Measurements from ENCODE around the gene MEMO1. TPM values are rescaled to one million over a fixed set of nuclear protein-coding genes. Genes with fewer than 3 reads are reported as not detected.

Gene MEMO1
- total RNA-seq, 1 experiment from 2014 or later: 44.7 TPM

DNA sequence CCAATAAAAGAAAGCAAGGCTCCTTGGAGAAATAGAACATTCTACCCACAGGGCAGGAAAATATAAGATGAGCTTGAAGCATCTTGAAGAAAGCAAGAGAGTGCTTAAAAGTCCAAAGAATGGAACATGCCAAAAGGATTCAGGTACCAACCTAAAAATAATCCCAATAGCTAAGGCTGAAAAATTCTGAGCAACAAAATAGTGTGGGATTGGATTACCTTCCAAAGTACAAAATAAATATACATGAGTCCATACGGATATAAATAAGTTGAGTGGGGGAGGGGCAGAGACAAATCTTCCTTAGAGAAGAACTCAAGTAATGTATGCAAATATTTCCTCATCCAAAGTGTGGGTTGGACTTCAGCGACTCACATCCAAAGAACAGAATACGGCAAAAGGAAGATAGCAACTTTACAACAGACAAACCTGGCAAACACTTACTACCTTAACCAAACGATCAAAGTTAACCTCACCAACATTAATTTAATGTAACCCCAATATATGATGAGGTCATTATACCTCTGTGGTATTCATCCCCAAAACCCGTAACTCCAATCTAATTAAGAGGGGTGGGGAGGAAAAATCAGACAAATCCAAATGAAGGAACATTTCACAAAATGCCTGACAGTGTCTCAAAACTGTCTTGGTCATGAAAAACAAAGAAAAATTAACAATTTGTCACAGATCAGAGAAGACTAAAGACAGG is 26.9 kb downstream of the MEMO1 start:
- H3K79me2 ChIP-seq (ENCODE audit: insufficient read depth, low read length): peaks cover 95% of the 10 kb centered on the region
- no TSS peak for BruUV-seq (replicated peaks)
- peaks cover 6% of the 10 kb centered on the region; the same call in 1 of the 2 replicates for H4K20me1 ChIP-seq (ENCODE audit: insufficient read depth)
- DNase-seq (ENCODE audit: low read depth, low spot score) (no peak), ATAC-seq (no peak)
- no peak overlapping the region for H3K9ac ChIP-seq (ENCODE audit: low read length)
- H3K27ac ChIP-seq (ENCODE audit: low read depth, low read length): no peak overlapping the region
- H3K36me3 ChIP-seq (ENCODE audit: control insufficient read depth in 1 of 2, insufficient read depth in 2 of 2, low read length in 2 of 2): no peaks in the 10 kb centered on the region
- ChIA-PET RAD21 (ENCODE audit: low non-redundant PET in 1 of 2, low total read pairs in 2 of 2, uncharacterized antibody in 2 of 2, unreplicated experiment in 2 of 2) (no interaction called here), CTCF (no interaction called here), POLR2A (no interaction called here)
- no peak overlapping the region for H3K4me2 ChIP-seq (ENCODE audit: low read length)
- no peak overlapping the region for H2AFZ ChIP-seq (ENCODE audit: low read depth, low read length, poor library complexity, severe bottlenecking)
- no peaks in the 10 kb centered on the region for H3K27me3 ChIP-seq (ENCODE audit: insufficient read depth, low read length)
- H3K9me2 ChIP-seq (ENCODE audit: insufficient read depth): no peaks in the 10 kb centered on the region
- H3K4me1 ChIP-seq (ENCODE audit: control insufficient read depth in 1 of 2, insufficient read depth in 2 of 2, low read length in 2 of 2): no peaks in the 10 kb centered on the region
- TF ChIP-seq MAX (IDR thresholded peaks at IDR 0.05) (no peak), ELF1 (IDR thresholded peaks at IDR 0.05; ENCODE audit: borderline replicate concordance, low read depth) (no peak), ZBTB33 (IDR thresholded peaks at IDR 0.05; ENCODE audit: extremely low read depth, insufficient replicate concordance, low read length) (no peak), RAD21 (IDR thresholded peaks at IDR 0.05; ENCODE audit: low read depth) (no peak), EZH2 (IDR thresholded peaks at IDR 0.05) (no peak), ZFX (IDR thresholded peaks at IDR 0.05) (no peak)
- TF ChIP-seq, protein P1, sequence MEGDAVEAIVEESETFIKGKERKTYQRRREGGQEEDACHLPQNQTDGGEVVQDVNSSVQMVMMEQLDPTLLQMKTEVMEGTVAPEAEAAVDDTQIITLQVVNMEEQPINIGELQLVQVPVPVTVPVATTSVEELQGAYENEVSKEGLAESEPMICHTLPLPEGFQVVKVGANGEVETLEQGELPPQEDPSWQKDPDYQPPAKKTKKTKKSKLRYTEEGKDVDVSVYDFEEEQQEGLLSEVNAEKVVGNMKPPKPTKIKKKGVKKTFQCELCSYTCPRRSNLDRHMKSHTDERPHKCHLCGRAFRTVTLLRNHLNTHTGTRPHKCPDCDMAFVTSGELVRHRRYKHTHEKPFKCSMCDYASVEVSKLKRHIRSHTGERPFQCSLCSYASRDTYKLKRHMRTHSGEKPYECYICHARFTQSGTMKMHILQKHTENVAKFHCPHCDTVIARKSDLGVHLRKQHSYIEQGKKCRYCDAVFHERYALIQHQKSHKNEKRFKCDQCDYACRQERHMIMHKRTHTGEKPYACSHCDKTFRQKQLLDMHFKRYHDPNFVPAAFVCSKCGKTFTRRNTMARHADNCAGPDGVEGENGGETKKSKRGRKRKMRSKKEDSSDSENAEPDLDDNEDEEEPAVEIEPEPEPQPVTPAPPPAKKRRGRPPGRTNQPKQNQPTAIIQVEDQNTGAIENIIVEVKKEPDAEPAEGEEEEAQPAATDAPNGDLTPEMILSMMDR (IDR thresholded peaks at IDR 0.05 in 2 of 3, conservative IDR thresholded peaks at IDR 0.05 in 1 of 3; ENCODE audit: borderline replicate concordance in 1 of 3, insufficient read depth in 1 of 3, low read depth in 2 of 3, low read length in 2 of 3): no peak
- H3K4me3 ChIP-seq (replicated peaks in 1 of 2; ENCODE audit: low read depth in 1 of 2, low read length in 2 of 2): no peak overlapping the region
- intact Hi-C loops (cut with micrococcal nuclease): no loop called here
- H3K9me3 ChIP-seq (ENCODE audit: control insufficient read depth in 1 of 2, insufficient read depth in 1 of 2, low read depth in 1 of 2, low read length in 2 of 2): no peaks in the 10 kb centered on the region

All from HCT116 (cell line).